Chondrocyte (in vitro differentiated cells): Measurements from ENCODE around the gene HSPB1. TPM values are rescaled to one million over a fixed set of nuclear protein-coding genes. Genes with fewer than 3 reads are reported as not detected.

ENCODE experiments used
- DNase-seq: peaks from one replicate; pipeline ENCODE4 v3.0.0; 2021; ENCODE audit warnings: mixed read lengths, low spot score
- H3K27ac Mint-ChIP-seq: one replicate; pipeline ENCODE4 v1.8.0; 2021; ENCODE audit warnings: mild to moderate bottlenecking, moderate library complexity, mixed read lengths; ENCODE audit not compliant: unreplicated experiment
- H3K27me3 Mint-ChIP-seq: 2 replicates; pipeline ENCODE4 v1.8.0; 2021; ENCODE audit warnings: low read depth, mixed read lengths
- H3K36me3 Mint-ChIP-seq: 2 replicates; pipeline ENCODE4 v1.8.0; 2021; ENCODE audit warnings: low read depth, mixed read lengths
- H3K4me1 Mint-ChIP-seq: 2 replicates; pipeline ENCODE4 v1.8.0; 2021; ENCODE audit warnings: low read depth, mild to moderate bottlenecking, mixed read lengths
- H3K4me3 Mint-ChIP-seq: one replicate; pipeline ENCODE4 v1.8.0; 2021; ENCODE audit warnings: mild to moderate bottlenecking, moderate library complexity, mixed read lengths; ENCODE audit not compliant: unreplicated experiment
- H3K9me3 Mint-ChIP-seq: 2 replicates; pipeline ENCODE4 v1.8.0; 2021; ENCODE audit warnings: low read depth, mixed read lengths
- CTCF ChIP-seq: fragments of 200-600 bp; sonication (generic); IDR thresholded peaks from 2 replicates; pipeline ENCODE4 v1.5.0; 2021; ENCODE audit warnings: antibody characterized with exemption, mild to moderate bottlenecking, moderate library complexity
- total RNA-seq: library from RNA; stranded (reverse); gene quantifications from 3 replicates; pipeline ENCODE4 v1.2.1, GENCODE V29; 2021

HSPB1 gene
- total RNA-seq, 1 donor from 2014 or later: 1,322 TPM

GRCh38 chr7:76346097-76346496 is 43.6 kb downstream of the HSPB1 start:
- Mint-ChIP-seq H3K36me3 (peaks cover 41% of the 10 kb centered on the region), H3K9me3 (no peaks in the 10 kb centered on the region), H3K27me3 (no peaks in the 10 kb centered on the region), H3K4me3 (no peak overlapping the region), H3K4me1 (peaks cover 58% of the 10 kb centered on the region), H3K27ac (peak overlapping the region; percentile 76)
- TF ChIP-seq CTCF: no peak
- no peak for DNase-seq

GRCh38 chr7:76346778-76347177 is 44.3 kb downstream of the HSPB1 start:
- Mint-ChIP-seq H3K4me3 (no peak overlapping the region), H3K36me3 (peaks cover 42% of the 10 kb centered on the region), H3K27ac (peak overlapping the region; percentile 57), H3K9me3 (no peaks in the 10 kb centered on the region), H3K27me3 (no peaks in the 10 kb centered on the region), H3K4me1 (peaks cover 60% of the 10 kb centered on the region)
- no peak for TF ChIP-seq CTCF
- DNase-seq: no peak

GRCh38 chr7:76347710-76348109 is 45.2 kb downstream of the HSPB1 start:
- no peak for DNase-seq
- H3K4me3 Mint-ChIP-seq: no peak overlapping the region
- peaks cover 60% of the 10 kb centered on the region for H3K4me1 Mint-ChIP-seq
- TF ChIP-seq CTCF: no peak
- peaks cover 41% of the 10 kb centered on the region for H3K36me3 Mint-ChIP-seq
- peak overlapping the region; percentile 42 for H3K27ac Mint-ChIP-seq
- H3K27me3 Mint-ChIP-seq: no peaks in the 10 kb centered on the region
- no peaks in the 10 kb centered on the region for H3K9me3 Mint-ChIP-seq

GRCh38 chr7:76349313-76349885 is 46.9 kb downstream of the HSPB1 start:
- H3K27me3 Mint-ChIP-seq: no peaks in the 10 kb centered on the region
- H3K36me3 Mint-ChIP-seq: peaks cover 34% of the 10 kb centered on the region
- DNase-seq: no peak
- no peaks in the 10 kb centered on the region for H3K9me3 Mint-ChIP-seq
- TF ChIP-seq CTCF: no peak
- no peak overlapping the region for H3K27ac Mint-ChIP-seq
- peaks cover 58% of the 10 kb centered on the region for H3K4me1 Mint-ChIP-seq
- no peak overlapping the region for H3K4me3 Mint-ChIP-seq

GRCh38 chr7:76351372-76351771 is 48.9 kb downstream of the HSPB1 start:
- Mint-ChIP-seq H3K4me3 (no peak overlapping the region), H3K36me3 (peaks cover 32% of the 10 kb centered on the region)

More at GRCh38 chr7:76351372-76351771, 48.9 kb downstream of the HSPB1 start:
- H3K27me3 Mint-ChIP-seq: no peaks in the 10 kb centered on the region
- H3K9me3 Mint-ChIP-seq: no peaks in the 10 kb centered on the region
- DNase-seq: no peak
- TF ChIP-seq CTCF: no peak
- H3K27ac Mint-ChIP-seq: peak overlapping the region; percentile 88
- H3K4me1 Mint-ChIP-seq: peaks cover 68% of the 10 kb centered on the region
